GM19455 (cell line): Measurements from ENCODE around the gene EXOC2.
"Not testable (repeated sequence)": the region's sequence is repeated elsewhere in the genome, so short reads cannot be mapped to it uniquely, and the experiment has no call there.

Experiments used
- ATAC-seq: cut with Tn5 transposase; IDR thresholded peaks from one replicate; pipeline ENCODE4 v1.9.1; 2021; ENCODE audit not compliant: unreplicated experiment

The EXOC2 gene

GRCh38 chr6:683742-684440 is 9.0 kb downstream of the EXOC2 start:
- ATAC-seq, result no peak

GRCh38 chr6:680666-681340 is 12.1 kb downstream of the EXOC2 start:
- ATAC-seq, result no peak

GRCh38 chr6:680251-680650 is 12.7 kb downstream of the EXOC2 start:
- no peak for ATAC-seq

- no peak for ATAC-seq
Observed at GRCh38 chr6:679282-679681, 13.7 kb downstream of the EXOC2 start.

- no peak for ATAC-seq
Observed at GRCh38 chr6:678520-678919, 14.4 kb downstream of the EXOC2 start.

- no peak for ATAC-seq
Observed at GRCh38 chr6:677919-678318, 15.0 kb downstream of the EXOC2 start.

- no peak for ATAC-seq
Observed at GRCh38 chr6:674956-675355, 18.0 kb downstream of the EXOC2 start.

GRCh38 chr6:674406-674805 is 18.5 kb downstream of the EXOC2 start:
- ATAC-seq, result no peak

- no peak for ATAC-seq
Observed at GRCh38 chr6:667253-667927, 25.5 kb downstream of the EXOC2 start.

- ATAC-seq, result no peak
Observed at GRCh38 chr6:665403-666267, 27.3 kb downstream of the EXOC2 start.

GRCh38 chr6:663788-664187 is 29.2 kb downstream of the EXOC2 start:
- not testable (repeated sequence) for ATAC-seq

- no peak for ATAC-seq
Observed at GRCh38 chr6:659716-660581, 33.0 kb downstream of the EXOC2 start.

GRCh38 chr6:658244-658643 is 34.7 kb downstream of the EXOC2 start:
- ATAC-seq, result no peak

- ATAC-seq, result no peak
Observed at GRCh38 chr6:657743-658142, 35.2 kb downstream of the EXOC2 start.

- no peak for ATAC-seq
Observed at GRCh38 chr6:656460-657252, 36.3 kb downstream of the EXOC2 start, which contains the start of gene HUS1B. Gene HUS1B (minus strand): TSS chr6:657100. CDS start chr6:656944, 156 bp downstream.

- no peak for ATAC-seq
Observed at GRCh38 chr6:654136-654535, 38.8 kb downstream of the EXOC2 start.

- ATAC-seq, result no peak
Observed at GRCh38 chr6:652865-653264, 40.1 kb downstream of the EXOC2 start.

- ATAC-seq, result no peak
Observed at GRCh38 chr6:650098-650497, 42.8 kb downstream of the EXOC2 start.

GRCh38 chr6:642805-643204 is 50.1 kb downstream of the EXOC2 start:
- ATAC-seq, result no peak
